Measurements from ENCODE around the gene PTPRM.

DNA sequence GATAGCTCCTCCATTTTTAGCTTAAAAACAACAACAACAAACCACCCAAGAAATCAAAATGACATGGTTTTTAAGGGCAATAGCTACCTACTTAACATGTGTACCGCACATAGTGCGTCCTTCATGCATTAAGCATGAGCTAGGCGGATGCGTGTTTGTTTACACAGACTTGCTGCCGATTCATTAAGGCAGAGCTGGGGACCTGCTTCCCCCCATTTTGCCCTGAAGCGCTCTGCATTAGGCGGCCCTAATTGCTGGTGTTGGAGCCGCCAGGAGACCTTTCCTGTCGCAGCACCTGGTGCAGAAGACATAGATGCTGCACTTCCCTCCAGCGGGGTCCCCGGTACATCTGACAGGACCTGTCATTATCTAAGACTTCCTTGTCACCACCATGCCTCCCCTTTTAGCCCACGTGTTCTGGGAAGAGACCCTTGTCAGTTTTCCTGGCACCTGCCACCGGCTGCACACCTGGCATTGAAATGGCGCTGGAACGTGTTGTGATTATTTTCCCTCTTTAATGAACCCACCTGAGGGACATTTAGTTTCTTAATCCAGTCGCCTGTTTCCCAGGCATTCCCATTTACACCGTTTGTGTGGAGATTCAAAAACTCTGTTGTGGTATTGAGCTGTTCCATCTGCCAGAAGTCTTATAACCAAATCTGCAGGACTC lies 781.1 kb downstream of the PTPRM start:
- no peak for TF ChIP-seq EZH2phosphoT487 (IDR thresholded peaks at IDR 0.05; ENCODE audit: insufficient read depth, low read depth)
- TF ChIP-seq EZH2 (IDR thresholded peaks at IDR 0.05; ENCODE audit: insufficient read depth, poor library complexity, severe bottlenecking) = no peak
